GM23338 (cell line): ENCODE data around the gene MIA. TPM values are rescaled to one million over a fixed set of nuclear protein-coding genes. Genes with fewer than 3 reads are reported as not detected.

Experiments used
- ATAC-seq: fragments of 200-7000 bp; cut with Tn5 transposase; 3 replicates; pipeline ENCODE4 v1.9.1; 2020
- DNase-seq: peaks from one replicate; pipeline ENCODE4 v3.0.0-alpha.2; 2015; ENCODE audit warnings: low spot score
- H2AFZ ChIP-seq: fragments of 200-600 bp; sonication (generic); 2 replicates; pipeline ENCODE4 v1.8.0; 2016; ENCODE audit warnings: antibody characterized with exemption, mild to moderate bottlenecking, moderate library complexity
- H3F3A ChIP-seq: fragments of 200-600 bp; sonication (generic); replicated peaks from 2 replicates; pipeline ENCODE4 v1.8.0; 2017; ENCODE audit warnings: antibody characterized with exemption, mixed run types, low read depth
- H3K27ac ChIP-seq: fragments of 200-600 bp; sonication (generic); 2 replicates; pipeline ENCODE4 v1.6.1; 2016; ENCODE audit warnings: low read depth
- H3K27me3 ChIP-seq: fragments of 200-600 bp; sonication (generic); 2 replicates; pipeline ENCODE4 v1.8.0; 2016; ENCODE audit warnings: mild to moderate bottlenecking, mixed run types, moderate library complexity; ENCODE audit not compliant: insufficient read depth
- H3K36me3 ChIP-seq: fragments of 200-600 bp; sonication (generic); 2 replicates; pipeline ENCODE4 v1.8.0; 2016; ENCODE audit warnings: mild to moderate bottlenecking; ENCODE audit not compliant: insufficient read depth
- H3K4me1 ChIP-seq: fragments of 200-600 bp; sonication (generic); 2 replicates; pipeline ENCODE4 v1.8.0; 2016; ENCODE audit warnings: mild to moderate bottlenecking, moderate library complexity; ENCODE audit not compliant: insufficient read depth
- H3K4me2 ChIP-seq: fragments of 200-600 bp; sonication (generic); 2 replicates; pipeline ENCODE4 v1.7.1; 2017; ENCODE audit warnings: mixed run types
- H3K4me3 ChIP-seq: fragments of 200-600 bp; sonication (generic); 2 replicates; pipeline ENCODE4 v1.6.1; 2016; ENCODE audit warnings: mixed run types
- H3K79me2 ChIP-seq: fragments of 200-600 bp; sonication (generic); replicated peaks from 2 replicates; pipeline ENCODE4 v1.8.0; 2017; ENCODE audit warnings: mild to moderate bottlenecking; ENCODE audit not compliant: insufficient read depth
- H3K9me2 ChIP-seq: fragments of 200-600 bp; sonication (generic); 2 replicates; pipeline ENCODE4 v1.8.0; 2017; ENCODE audit not compliant: insufficient read depth
- H4K20me1 ChIP-seq: fragments of 200-600 bp; sonication (generic); replicated peaks from 2 replicates; pipeline ENCODE4 v1.8.0; 2017; ENCODE audit warnings: mild to moderate bottlenecking; ENCODE audit not compliant: insufficient read depth
- H3K27ac Mint-ChIP-seq: 2 replicates; pipeline ENCODE4 v1.8.0; 2020; ENCODE audit warnings: inconsistent platforms, mild to moderate bottlenecking, moderate library complexity, mixed read lengths
- H3K27me3 Mint-ChIP-seq: 3 replicates; pipeline ENCODE4 v1.8.0; 2022; ENCODE audit warnings: low read depth, mild to moderate bottlenecking, moderate library complexity, mixed read lengths, inconsistent platforms; ENCODE audit not compliant: insufficient read depth, poor library complexity
- H3K36me3 Mint-ChIP-seq: 3 replicates; pipeline ENCODE4 v1.8.0; 2021; ENCODE audit warnings: low read depth, mild to moderate bottlenecking, inconsistent platforms, moderate library complexity, mixed read lengths
- H3K4me1 Mint-ChIP-seq: 3 replicates; pipeline ENCODE4 v1.8.0; 2020; ENCODE audit warnings: mild to moderate bottlenecking, inconsistent platforms, mixed read lengths
- H3K4me3 Mint-ChIP-seq: 3 replicates; pipeline ENCODE4 v1.8.0; 2021; ENCODE audit warnings: moderate library complexity, mild to moderate bottlenecking, inconsistent platforms, mixed read lengths
- H3K9me3 Mint-ChIP-seq: 3 replicates; pipeline ENCODE4 v1.8.0; 2020; ENCODE audit warnings: moderate library complexity, mild to moderate bottlenecking, inconsistent platforms, mixed read lengths
- CREB1 ChIP-seq: fragments of 250-450 bp; sonication (Bioruptor Pico); IDR thresholded peaks from 2 replicates; pipeline ENCODE4 v1.5.0; 2020; ENCODE audit warnings: low read depth, mild to moderate bottlenecking, moderate library complexity
- CTCF ChIP-seq, 2 experiments: fragments of 200-600 bp in 1 of 2; sonication (generic) in 1 of 2; conservative IDR thresholded peaks; 2 replicates each; pipeline versions ENCODE4 v1.5.1 to v1.6.1; 2016 to 2017; ENCODE audit warnings: antibody characterized with exemption in 2 of 2, low read depth in 2 of 2, mild to moderate bottlenecking in 2 of 2, moderate library complexity in 1 of 2
- ETS1 ChIP-seq: IDR thresholded peaks from 2 replicates; pipeline ENCODE4 v1.6.1; 2016; ENCODE audit warnings: antibody characterized with exemption
- EZH2phosphoT487 ChIP-seq: fragments of 200-600 bp; sonication (generic); IDR thresholded peaks from one replicate; pipeline ENCODE4 v1.8.1; 2018; ENCODE audit warnings: antibody characterized with exemption; ENCODE audit not compliant: unreplicated experiment
- JUNB ChIP-seq: IDR thresholded peaks from one replicate; pipeline ENCODE4 v1.6.1; 2016; ENCODE audit warnings: antibody characterized with exemption; ENCODE audit not compliant: unreplicated experiment
- NANOG ChIP-seq: IDR thresholded peaks from 2 replicates; pipeline ENCODE4 v1.6.1; 2016; ENCODE audit warnings: antibody characterized with exemption, borderline replicate concordance
- POLR2AphosphoS5 ChIP-seq: IDR thresholded peaks from 2 replicates; pipeline ENCODE4 v1.6.1; 2016; ENCODE audit warnings: antibody characterized with exemption, low read depth
- STAT1 ChIP-seq: IDR thresholded peaks from one replicate; pipeline ENCODE4 v1.6.1; 2016; ENCODE audit warnings: antibody characterized with exemption; ENCODE audit not compliant: unreplicated experiment
- ZNF114 ChIP-seq: fragments of 250-450 bp; sonication (Bioruptor Pico); IDR thresholded peaks from 2 replicates; pipeline ENCODE4 v1.5.0; 2020; ENCODE audit warnings: mild to moderate bottlenecking, moderate library complexity
- polyA plus RNA-seq: library from polyadenylated mRNA; unstranded; fragments of >200 nt; fragmentation: Nextera tagmentation; extraction: Ambion mirVana; gene quantifications from 2 replicates; pipeline ENCODE4 v1.2.1, GENCODE V29; 2016
- total RNA-seq: library from RNA; depleted of rRNA; stranded (reverse); fragments of >200 nt; shearing (Covaris generic); gene quantifications from 2 replicates; pipeline ENCODE4 v1.2.3, GENCODE V29; 2014

Gene MIA
- total and polyA plus RNA-seq, 2 experiments from 2014 or later = not detected

DNA sequence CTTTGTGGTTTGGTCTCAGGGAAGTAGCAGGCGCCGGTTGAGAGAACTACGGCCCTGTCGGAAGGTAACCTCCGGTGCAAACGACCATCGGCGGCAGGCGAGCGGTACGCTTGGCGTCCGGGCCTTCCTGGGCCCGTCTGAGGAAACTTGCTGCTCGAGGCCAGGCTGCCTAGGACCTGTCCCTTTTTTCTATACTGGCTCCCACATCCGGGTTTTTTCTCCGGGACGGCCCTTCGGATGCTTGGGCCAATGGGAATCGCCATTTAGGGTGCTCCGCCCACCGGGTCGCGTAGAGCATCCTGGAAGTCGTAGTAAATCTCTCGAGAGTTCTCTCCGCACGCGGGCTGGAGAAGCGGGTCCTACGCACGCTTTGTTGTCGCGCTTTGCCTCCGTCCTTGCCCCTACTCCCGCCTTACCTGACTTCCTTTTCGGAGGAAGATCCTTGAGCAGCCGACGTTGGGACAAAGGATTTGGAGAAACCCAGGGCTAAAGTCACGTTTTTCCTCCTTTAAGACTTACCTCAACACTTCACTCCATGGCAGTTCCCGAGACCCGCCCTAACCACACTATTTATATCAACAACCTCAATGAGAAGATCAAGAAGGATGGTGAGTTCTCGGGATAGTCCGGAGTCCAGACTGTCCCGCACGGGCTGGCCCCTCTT, 24.3 kb upstream of the MIA start, which contains the start of gene SNRPA:
Gene SNRPA, plus strand, starts transcription at position 330 of the 664 bp plus-strand sequence. Its CDS starts 206 bp downstream, at position 536.
- H3K36me3 Mint-ChIP-seq = peaks cover 53% of the 10 kb centered on the region
- ATAC-seq = peak; percentile 85
- no peaks in the 10 kb centered on the region; the same call in 1 of the 2 replicates for H3K9me2 ChIP-seq
- H3F3A ChIP-seq = peaks cover 8% of the 10 kb centered on the region; the same call in 1 of the 2 replicates
- no peak within 1 kb of the TSS for H2AFZ ChIP-seq
- peak within 1 kb of the TSS; percentile 98 for H3K4me2 ChIP-seq
- peaks cover 28% of the 10 kb centered on the region for H3K27me3 Mint-ChIP-seq
- peaks cover 25% of the 10 kb centered on the region for H4K20me1 ChIP-seq
- H3K4me3 ChIP-seq = peak within 1 kb of the TSS; percentile 89
- peak within 1 kb of the TSS; percentile 98 for H3K4me3 Mint-ChIP-seq
- peaks cover 35% of the 10 kb centered on the region for H3K4me1 Mint-ChIP-seq
- H3K4me1 ChIP-seq = peaks cover 24% of the 10 kb centered on the region; the same call in 1 of the 2 replicates
- peak; percentile 100 for DNase-seq
- peaks cover 12% of the 10 kb centered on the region for H3K36me3 ChIP-seq
- peaks cover 3% of the 10 kb centered on the region; the same call in 1 of the 3 replicates for H3K9me3 Mint-ChIP-seq
- H3K27ac Mint-ChIP-seq = peak within 1 kb of the TSS; percentile 99
- H3K79me2 ChIP-seq = peaks cover 55% of the 10 kb centered on the region
- H3K27ac ChIP-seq = peak within 1 kb of the TSS; percentile 98
- TF ChIP-seq JUNB (no peak), CREB1 (peak; percentile 63; the same call in 1 of the 2 replicates), EZH2phosphoT487 (no peak), POLR2AphosphoS5 (peak; percentile 61), STAT1 (no peak), ZNF114 (CRISPR knock-in tag) (no peak), ETS1 (peak; percentile 81)
- H3K27me3 ChIP-seq = no peaks in the 10 kb centered on the region

GRCh38 chr19:40752257-40752781, 23.0 kb upstream of the MIA start:
- peak overlapping the region; percentile 89 for H3K4me3 ChIP-seq
- Mint-ChIP-seq H3K9me3 (peaks cover 3% of the 10 kb centered on the region; the same call in 1 of the 3 replicates), H3K4me3 (peak overlapping the region; percentile 98), H3K27me3 (peaks cover 28% of the 10 kb centered on the region), H3K36me3 (peaks cover 66% of the 10 kb centered on the region), H3K27ac (peak overlapping the region; percentile 99), H3K4me1 (peaks cover 35% of the 10 kb centered on the region)
- peaks cover 19% of the 10 kb centered on the region for H3F3A ChIP-seq
- no peak for DNase-seq
- H2AFZ ChIP-seq = no peak overlapping the region
- H3K27me3 ChIP-seq = no peaks in the 10 kb centered on the region
- H3K4me2 ChIP-seq = peak overlapping the region; percentile 98
- H3K36me3 ChIP-seq = peaks cover 16% of the 10 kb centered on the region
- H3K4me1 ChIP-seq = peaks cover 24% of the 10 kb centered on the region; the same call in 1 of the 2 replicates
- H3K27ac ChIP-seq = peak overlapping the region; percentile 98
- H3K9me2 ChIP-seq = no peaks in the 10 kb centered on the region; the same call in 1 of the 2 replicates
- H3K79me2 ChIP-seq = peaks cover 68% of the 10 kb centered on the region
- ATAC-seq = no peak
- TF ChIP-seq CTCF (conservative IDR thresholded peaks at IDR 0.05; ENCODE audit: low read depth in 2 of 2) (no peak), ETS1 (no peak), ZNF114 (CRISPR knock-in tag) (no peak), POLR2AphosphoS5 (no peak), CREB1 (no peak), NANOG (no peak)
- H4K20me1 ChIP-seq = peaks cover 38% of the 10 kb centered on the region
